Keratinocyte (primary cell): ENCODE measurements around the gene WBP1L. TPM values are rescaled to one million over a fixed set of nuclear protein-coding genes. Genes with fewer than 3 reads are reported as not detected.
A peak's percentile ranks its signal among the peaks of the same experiment; 100 is the strongest.

Experiments used
- DNase-seq: peaks from one replicate; pipeline ENCODE4 v3.0.0-alpha.2; 2011; ENCODE audit warnings: low read depth, missing footprints, low spot score
- FAIRE-seq: peaks from 2 replicates; lab custom pipeline; 2011; peaks lifted over from hg19 to GRCh38; lab: Jason Lieb, UNC
- H2AFZ ChIP-seq: 2 replicates; pipeline ENCODE4 v1.6.0; 2012; ENCODE audit warnings: low read length, control low read depth, inconsistent platforms; ENCODE audit not compliant: control insufficient read depth
- H3K27ac ChIP-seq: 2 replicates; pipeline ENCODE4 v1.5.1; 2011; ENCODE audit warnings: low read length; ENCODE audit not compliant: control insufficient read depth, insufficient read depth
- H3K27me3 ChIP-seq: 3 replicates; pipeline ENCODE4 v1.6.0; 2011; ENCODE audit warnings: low read length; ENCODE audit not compliant: control insufficient read depth, insufficient read depth; ENCODE audit errors: extremely low read depth
- H3K36me3 ChIP-seq, 2 experiments: 2 replicates in 1 of 2; 3 replicates in 1 of 2; pipeline ENCODE4 v1.5.1; 2011; ENCODE audit warnings: low read length in 2 of 2, mild to moderate bottlenecking in 1 of 2; ENCODE audit not compliant: control insufficient read depth in 2 of 2, insufficient read depth in 2 of 2; ENCODE audit errors: extremely low read depth in 1 of 2
- H3K4me1 ChIP-seq: 3 replicates; pipeline ENCODE4 v1.5.1; 2011; ENCODE audit warnings: low read length; ENCODE audit not compliant: control insufficient read depth, insufficient read depth; ENCODE audit errors: extremely low read depth
- H3K4me2 ChIP-seq: 3 replicates; pipeline ENCODE4 v1.6.0; 2011; ENCODE audit warnings: low read depth, low read length; ENCODE audit not compliant: control insufficient read depth, insufficient read depth; ENCODE audit errors: extremely low read depth
- H3K4me3 ChIP-seq, 3 experiments: fragments of 200-600 bp in 1 of 3; sonication (generic) in 1 of 3; 2 replicates in 2 of 3; 3 replicates in 1 of 3; pipeline ENCODE4 v1.5.1; 2011 to 2016; ENCODE audit warnings: low read length in 3 of 3, mild to moderate bottlenecking in 3 of 3, control low read depth in 2 of 3, inconsistent platforms in 1 of 3, low read depth in 1 of 3, mixed read lengths in 1 of 3, mixed run types in 1 of 3, moderate library complexity in 1 of 3; ENCODE audit not compliant: control insufficient read depth in 2 of 3, insufficient read depth in 2 of 3; ENCODE audit errors: extremely low read depth in 1 of 3
- H3K79me2 ChIP-seq: 2 replicates; pipeline ENCODE4 v1.6.0; 2012; ENCODE audit warnings: low read length; ENCODE audit not compliant: control insufficient read depth, insufficient read depth
- H3K9ac ChIP-seq: 3 replicates; pipeline ENCODE4 v1.6.0; 2011; ENCODE audit warnings: low read length; ENCODE audit not compliant: control insufficient read depth, insufficient read depth; ENCODE audit errors: extremely low read depth
- H3K9me1 ChIP-seq: 3 replicates; pipeline ENCODE4 v1.6.0; 2011; ENCODE audit warnings: low read length; ENCODE audit not compliant: control insufficient read depth, insufficient read depth; ENCODE audit errors: extremely low read depth
- H3K9me3 ChIP-seq: 2 replicates; pipeline ENCODE4 v1.5.1; 2012; ENCODE audit warnings: low read depth, low read length; ENCODE audit not compliant: control insufficient read depth
- H4K20me1 ChIP-seq: 3 replicates; pipeline ENCODE4 v1.6.0; 2011; ENCODE audit warnings: low read length; ENCODE audit not compliant: control insufficient read depth, insufficient read depth; ENCODE audit errors: extremely low read depth
- EZH2 ChIP-seq: IDR thresholded peaks from one replicate; pipeline ENCODE4 v1.6.1; 2012; ENCODE audit warnings: inconsistent platforms, mild to moderate bottlenecking, low read length, moderate library complexity
- dilution Hi-C: fragments of 300-500 bp; cut with MboI; formaldehyde crosslinking; loops from one replicate; pipeline ENCODE4 v1.7.0; 2020; ENCODE audit warnings: low sequenced_read_pairs; ENCODE audit not compliant: extremely low pct_ligation_motif_present
- polyA plus RNA-seq, 5 experiments: library from polyadenylated mRNA; depleted of rRNA in 3 of 5; stranded (reverse) in 3 of 5; stranded (forward) in 1 of 5; unstranded in 1 of 5; fragments of >200 nt; gene quantifications; 1 replicate in 1 of 5; 2 replicates in 3 of 5; 3 replicates in 1 of 5; pipeline versions ENCODE4 v1.2.1 to v1.2.3, GENCODE V29; 2011 to 2012; ENCODE audit warnings: missing spikeins in 2 of 5, low read depth in 1 of 5, low replicate concordance in 1 of 5
- TF ChIP-seq, protein P1 (sequence below), 3 experiments: IDR thresholded peaks in 1 of 3; conservative IDR thresholded peaks in 1 of 3; optimal IDR thresholded peaks in 1 of 3; 2 replicates in 2 of 3; 3 replicates in 1 of 3; pipeline versions ENCODE3 to v1.5.1; 2011; ENCODE audit warnings: low read length in 3 of 3, mild to moderate bottlenecking in 3 of 3, moderate library complexity in 2 of 3, control low read depth in 1 of 3, inconsistent platforms in 1 of 3; ENCODE audit not compliant: insufficient read depth in 2 of 3; ENCODE audit errors: extremely low read depth in 1 of 3

Gene WBP1L
- polyA plus RNA-seq, 1 donor (not counting 4 experiments of a cell fraction or from before 2014, with no cell fraction given) = 24.3 TPM

DNA sequence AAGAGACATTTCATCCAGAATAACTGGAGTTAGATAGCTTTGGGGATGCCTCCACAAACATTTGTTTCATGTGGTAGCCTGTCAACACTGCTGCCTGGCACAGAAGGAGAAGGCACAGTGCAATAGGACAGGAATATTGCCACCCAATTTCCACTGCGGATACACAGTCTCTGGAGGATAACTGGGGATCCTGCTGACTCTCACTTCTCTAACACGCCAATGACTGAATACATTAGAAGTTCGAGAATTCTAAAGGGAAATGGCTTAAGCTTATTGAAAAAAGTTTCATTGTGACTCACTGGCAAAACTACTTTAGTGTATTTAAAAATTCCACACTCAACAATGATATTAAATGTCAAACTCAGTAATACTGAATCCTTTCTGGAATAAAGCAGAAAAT lies 42.5 kb upstream of the WBP1L start:
- Histone ChIP-seq H3K27ac (no peak overlapping the region), H3K9me1 (no peaks in the 10 kb centered on the region), H3K4me1 (peaks cover 3% of the 10 kb centered on the region), H3K4me3 (no peak overlapping the region), H3K4me2 (no peak overlapping the region), H2AFZ (no peak overlapping the region), H3K36me3 (peaks cover 0 to 1% of the 10 kb centered on the region in 2 experiments), H3K9me3 (no peaks in the 10 kb centered on the region), H4K20me1 (no peaks in the 10 kb centered on the region), H3K27me3 (no peaks in the 10 kb centered on the region), H3K9ac (no peak overlapping the region), H3K79me2 (no peaks in the 10 kb centered on the region)
- TF ChIP-seq, protein P1, sequence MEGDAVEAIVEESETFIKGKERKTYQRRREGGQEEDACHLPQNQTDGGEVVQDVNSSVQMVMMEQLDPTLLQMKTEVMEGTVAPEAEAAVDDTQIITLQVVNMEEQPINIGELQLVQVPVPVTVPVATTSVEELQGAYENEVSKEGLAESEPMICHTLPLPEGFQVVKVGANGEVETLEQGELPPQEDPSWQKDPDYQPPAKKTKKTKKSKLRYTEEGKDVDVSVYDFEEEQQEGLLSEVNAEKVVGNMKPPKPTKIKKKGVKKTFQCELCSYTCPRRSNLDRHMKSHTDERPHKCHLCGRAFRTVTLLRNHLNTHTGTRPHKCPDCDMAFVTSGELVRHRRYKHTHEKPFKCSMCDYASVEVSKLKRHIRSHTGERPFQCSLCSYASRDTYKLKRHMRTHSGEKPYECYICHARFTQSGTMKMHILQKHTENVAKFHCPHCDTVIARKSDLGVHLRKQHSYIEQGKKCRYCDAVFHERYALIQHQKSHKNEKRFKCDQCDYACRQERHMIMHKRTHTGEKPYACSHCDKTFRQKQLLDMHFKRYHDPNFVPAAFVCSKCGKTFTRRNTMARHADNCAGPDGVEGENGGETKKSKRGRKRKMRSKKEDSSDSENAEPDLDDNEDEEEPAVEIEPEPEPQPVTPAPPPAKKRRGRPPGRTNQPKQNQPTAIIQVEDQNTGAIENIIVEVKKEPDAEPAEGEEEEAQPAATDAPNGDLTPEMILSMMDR (optimal IDR thresholded peaks at IDR 0.05 in 1 of 3, IDR thresholded peaks at IDR 0.05 in 1 of 3, conservative IDR thresholded peaks at IDR 0.05 in 1 of 3; ENCODE audit: extremely low read depth in 1 of 3, insufficient read depth in 2 of 3, low read length in 3 of 3) = no peak
- TF ChIP-seq EZH2 = no peak
- dilution Hi-C loops = no loop called here
- FAIRE-seq (peak; percentile 39), DNase-seq (no peak)

DNA sequence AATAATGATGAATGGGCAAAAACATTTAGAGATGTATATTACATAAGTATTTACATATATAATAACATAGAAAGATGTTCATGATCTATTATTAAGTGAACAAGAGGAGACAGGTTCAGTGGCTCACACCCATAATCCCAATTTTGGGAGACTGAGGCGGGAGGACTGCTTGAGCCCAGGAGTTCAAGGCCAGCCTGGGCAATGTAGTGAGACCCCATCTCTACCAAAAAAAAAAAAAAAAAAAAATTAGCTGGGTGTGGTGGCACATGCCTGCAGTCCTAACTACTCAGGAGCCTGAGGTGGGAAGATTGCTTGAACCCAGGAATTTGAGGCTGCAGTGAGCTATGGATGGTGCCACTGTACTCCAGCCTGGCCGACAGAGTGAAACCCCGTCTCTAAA lies 42.0 kb upstream of the WBP1L start:
- Histone ChIP-seq H3K4me3 (no peak overlapping the region), H3K4me2 (no peak overlapping the region), H3K36me3 (peaks cover 0 to 1% of the 10 kb centered on the region in 2 experiments), H3K4me1 (peaks cover 3% of the 10 kb centered on the region), H2AFZ (no peak overlapping the region), H3K9me1 (no peaks in the 10 kb centered on the region), H4K20me1 (no peaks in the 10 kb centered on the region), H3K79me2 (no peaks in the 10 kb centered on the region), H3K9ac (no peak overlapping the region), H3K9me3 (no peaks in the 10 kb centered on the region), H3K27ac (no peak overlapping the region), H3K27me3 (no peaks in the 10 kb centered on the region)
- dilution Hi-C loops = no loop called here
- FAIRE-seq (no peak), DNase-seq (no peak)
- TF ChIP-seq EZH2 = no peak
- TF ChIP-seq, protein P1 (optimal IDR thresholded peaks at IDR 0.05 in 1 of 3, IDR thresholded peaks at IDR 0.05 in 1 of 3, conservative IDR thresholded peaks at IDR 0.05 in 1 of 3; ENCODE audit: extremely low read depth in 1 of 3, insufficient read depth in 2 of 3, low read length in 3 of 3) = no peak
